ENCODE measurements around the gene HMGCS2. TPM values are rescaled to one million over a fixed set of nuclear protein-coding genes. Genes with fewer than 3 reads are reported as not detected.

Gene HMGCS2
- total RNA-seq, 1 experiment from 2014 or later, result not detected

Other genes starting within 250 kb of the HMGCS2 start
- 17.3 and 20.1 TPM in 2 replicates for gene ZNF697, start 120.6 kb downstream of the HMGCS2 start, total RNA-seq (2014; rRNA removed; shearing (Covaris generic))
- gene PHGDH, start 57.0 kb downstream of the HMGCS2 start, total RNA-seq (2014; rRNA removed; shearing (Covaris generic)), result 586 and 589 TPM in 2 replicates
- gene REG4, start 42.6 kb upstream of the HMGCS2 start, total RNA-seq (2014; rRNA removed; shearing (Covaris generic)), result not detected in 2 replicates
- gene ADAM30, start 127.6 kb upstream of the HMGCS2 start, total RNA-seq (2014; rRNA removed; shearing (Covaris generic)), result not detected in 2 replicates